Left kidney (tissue), 2 donors: ENCODE results near the gene CLASP1. TPM values are rescaled to one million over a fixed set of nuclear protein-coding genes. Genes with fewer than 3 reads are reported as not detected.
"Not testable (repeated sequence)": the region's sequence is repeated elsewhere in the genome, so short reads cannot be mapped to it uniquely, and the experiment has no call there.

ENCODE experiments used
- DNase-seq: peaks from one replicate; pipeline ENCODE4 v3.0.0-alpha.2; 2013
- polyA plus RNA-seq: library from polyadenylated mRNA; unstranded; fragments of 120-200 nt; gene quantifications from one replicate; pipeline ENCODE4 v1.2.1, GENCODE V29; 2013; ENCODE audit not compliant: insufficient read length

The CLASP1 gene
- polyA plus RNA-seq, 1 donor: 54.6 TPM

- DNase-seq: no peak
Observed at GRCh38 chr2:121505005-121505404, 144.3 kb downstream of the CLASP1 start.

DNA sequence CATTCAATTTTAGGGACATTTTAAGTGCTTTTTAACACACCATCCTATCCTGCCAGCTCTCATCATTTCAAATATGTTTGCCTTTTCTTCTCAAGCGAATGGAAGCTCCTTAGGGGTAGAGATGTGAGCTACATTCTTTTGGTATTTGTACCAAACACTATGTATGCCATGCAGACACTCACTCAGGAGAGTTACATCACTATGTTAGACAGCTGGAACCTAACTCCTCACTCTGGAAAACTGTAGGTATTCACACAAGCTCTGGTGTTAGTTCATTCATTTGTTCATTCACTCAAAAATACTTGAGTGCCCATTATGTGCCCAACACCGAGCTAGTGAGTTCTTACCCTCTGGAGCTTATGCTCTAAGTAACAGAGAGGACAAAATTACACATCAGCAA, 144.9 kb downstream of the CLASP1 start:
- no peak for DNase-seq

DNA sequence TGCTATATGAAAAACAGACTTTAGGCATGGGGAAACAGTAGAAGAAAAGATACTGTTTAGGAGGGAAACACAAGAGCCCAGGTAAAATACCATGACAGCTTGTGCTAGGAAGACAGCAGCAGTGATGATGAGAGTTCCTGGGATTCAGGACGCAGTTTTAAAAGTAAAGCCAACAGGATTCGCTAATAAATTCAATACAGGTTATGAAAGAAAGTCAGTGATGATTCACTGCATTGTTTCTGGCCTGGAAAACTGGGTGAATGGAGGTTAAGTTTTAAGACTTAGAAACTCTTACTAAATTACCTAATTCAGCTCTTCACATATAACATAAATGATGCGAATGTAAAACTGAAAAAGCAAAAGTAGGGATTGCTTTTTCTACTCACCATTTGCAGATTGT, 146.5 kb downstream of the CLASP1 start:
- DNase-seq: no peak

- no peak for DNase-seq
Observed at GRCh38 chr2:121502246-121502645, 147.0 kb downstream of the CLASP1 start.

GRCh38 chr2:121501554-121501953, 147.7 kb downstream of the CLASP1 start:
- no peak for DNase-seq

DNA sequence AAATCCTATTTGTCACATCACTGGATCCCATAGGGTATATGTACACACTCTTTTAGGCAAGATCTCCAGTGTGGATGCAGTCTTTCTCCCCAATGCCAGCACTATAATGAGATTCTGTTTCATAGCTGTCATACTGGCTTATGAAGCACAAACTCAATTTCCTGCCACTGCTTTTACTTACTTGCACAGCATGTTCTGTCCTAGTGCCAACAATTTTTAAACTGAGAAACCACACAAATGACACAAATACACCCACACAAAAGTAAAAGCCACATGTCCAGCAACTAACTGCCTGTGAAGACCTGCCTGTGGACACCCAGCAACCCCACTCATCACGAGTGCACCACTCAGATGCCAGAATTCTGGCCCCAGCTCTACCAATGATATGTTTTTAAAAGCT, 148.2 kb downstream of the CLASP1 start:
- DNase-seq: no peak

DNA sequence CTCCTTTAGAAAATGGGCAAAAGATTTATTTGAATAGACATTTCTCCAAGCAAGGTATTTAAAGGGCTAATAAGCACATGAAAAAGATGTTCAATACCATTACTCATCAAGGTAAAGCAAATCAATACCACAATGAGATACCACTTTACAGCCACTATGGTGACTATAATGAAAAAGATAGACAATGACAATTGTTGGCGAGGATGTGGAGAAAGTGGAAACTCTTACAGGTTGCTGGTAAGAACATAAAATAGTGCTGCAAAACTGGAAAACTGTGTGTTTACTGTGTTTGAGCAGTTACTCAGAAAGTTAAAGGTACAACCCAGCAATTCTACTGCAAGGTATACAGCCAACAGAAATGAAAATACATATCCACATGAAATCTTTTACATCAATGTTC, 150.5 kb downstream of the CLASP1 start:
- DNase-seq: no peak

DNA sequence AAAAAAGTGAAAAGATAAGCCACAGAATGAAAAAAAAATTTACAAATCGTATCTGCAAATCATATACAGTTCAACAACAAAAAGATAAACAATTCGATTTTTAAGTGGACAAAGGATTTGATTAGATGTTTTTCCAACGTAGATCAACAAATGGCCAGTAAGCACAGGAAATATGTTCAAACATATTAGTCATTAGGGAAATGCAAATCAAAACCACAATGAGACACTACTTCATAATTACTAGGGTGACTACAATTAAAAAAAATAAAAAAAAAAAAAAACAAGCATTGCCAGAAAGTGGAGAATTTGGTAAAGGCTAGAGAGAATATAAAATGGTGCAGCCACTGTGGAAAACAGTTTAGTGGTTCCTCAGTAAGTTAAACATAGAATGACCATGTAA, 156.9 kb downstream of the CLASP1 start:
- no peak for DNase-seq

DNA sequence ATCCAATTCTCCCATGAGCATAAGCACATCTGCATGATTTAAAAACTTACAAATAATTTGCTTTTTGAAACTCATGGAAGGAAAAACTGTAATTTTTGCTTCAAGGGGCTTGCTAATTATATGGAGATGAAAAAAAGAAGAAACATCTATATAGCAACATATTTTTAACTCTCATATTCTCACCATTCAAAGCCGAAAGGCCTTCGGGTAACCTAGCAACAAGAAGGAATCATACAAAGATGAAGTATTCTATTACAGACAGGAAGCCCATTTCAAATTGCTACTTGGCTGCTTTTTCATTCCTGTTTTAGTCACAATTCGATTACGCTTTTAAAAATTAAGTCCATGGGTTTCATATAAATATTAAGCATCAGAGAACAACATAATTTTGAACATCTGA, 157.7 kb downstream of the CLASP1 start:
- DNase-seq: no peak

GRCh38 chr2:121490584-121491133, 158.6 kb downstream of the CLASP1 start:
- DNase-seq: no peak

DNA sequence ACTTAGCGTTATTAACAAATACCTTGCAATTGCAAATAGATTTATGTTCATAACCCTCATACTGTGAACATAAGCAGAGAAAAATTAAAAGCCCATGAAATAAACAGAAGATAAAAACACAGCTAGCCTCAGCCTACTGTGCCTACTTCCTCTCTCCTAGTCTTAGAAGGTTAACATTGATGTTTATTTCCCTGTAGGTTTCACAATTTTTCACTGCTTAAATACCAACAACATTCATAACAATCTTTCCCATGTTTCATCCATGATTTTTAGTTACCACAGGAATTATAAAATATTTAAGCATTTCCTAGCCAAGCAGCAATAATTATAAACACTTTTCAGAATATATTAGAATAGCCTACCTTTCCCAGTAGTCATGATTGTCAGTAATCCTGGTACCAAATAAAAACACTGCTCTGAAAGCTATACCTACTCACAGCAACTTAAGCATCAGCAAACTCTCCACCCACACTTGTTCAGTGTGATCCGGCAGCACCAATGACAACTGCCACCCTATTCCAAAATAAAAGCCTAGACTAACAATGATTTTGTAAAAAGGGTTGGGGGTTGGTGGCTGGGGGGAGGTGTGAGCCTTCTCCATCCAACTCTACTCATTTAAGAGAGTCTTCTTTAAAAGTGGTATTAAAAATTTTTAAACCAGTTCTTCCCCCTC, 159.2 kb downstream of the CLASP1 start:
- DNase-seq: no peak

GRCh38 chr2:121489284-121489683, 160.0 kb downstream of the CLASP1 start:
- no peak for DNase-seq

- no peak for DNase-seq
Observed at GRCh38 chr2:121486191-121486790, 163.0 kb downstream of the CLASP1 start.

DNA sequence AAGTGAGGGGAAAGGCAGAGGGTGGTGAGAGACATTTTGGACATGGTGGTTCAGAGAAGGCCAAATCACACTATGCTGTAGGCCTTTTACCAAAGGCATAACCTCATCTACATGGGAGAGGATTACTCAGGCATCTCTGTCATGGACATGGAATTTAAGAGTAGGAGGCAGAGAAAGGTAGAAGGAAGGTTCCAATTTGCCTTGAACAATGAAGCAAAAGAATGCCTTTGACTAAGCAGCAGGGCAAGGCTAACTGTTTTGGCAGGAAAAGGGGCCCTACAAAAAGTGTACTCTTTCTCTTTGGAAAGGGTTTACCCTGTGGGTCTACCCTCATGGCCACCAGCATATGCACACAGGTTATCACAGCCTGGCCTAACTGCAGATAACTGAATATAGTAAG, 164.2 kb downstream of the CLASP1 start:
- no peak for DNase-seq

GRCh38 chr2:121483846-121484245, 165.4 kb downstream of the CLASP1 start:
- DNase-seq: no peak

DNA sequence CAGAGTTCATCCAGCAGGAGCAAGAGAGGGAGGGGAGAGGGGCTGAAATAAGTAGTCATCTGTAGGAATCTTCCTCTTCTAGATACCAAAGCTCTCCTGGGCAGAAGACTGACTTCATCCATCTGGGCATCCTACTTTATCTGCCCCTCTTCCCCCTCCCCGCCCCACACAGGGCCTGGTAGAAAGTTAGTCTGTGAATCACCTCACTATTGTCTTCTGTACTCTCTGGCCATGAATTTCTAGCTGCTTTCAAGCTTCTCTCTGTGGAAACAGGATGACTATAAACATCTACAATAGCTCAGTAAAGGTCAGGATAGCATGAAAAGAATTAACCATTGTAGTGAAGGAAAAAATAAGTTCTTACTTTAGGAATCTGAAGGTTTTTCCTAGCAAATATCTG, 166.2 kb downstream of the CLASP1 start:
- no peak for DNase-seq

- no peak for DNase-seq
Observed at GRCh38 chr2:121480826-121481225, 168.4 kb downstream of the CLASP1 start.

GRCh38 chr2:121479882-121480522, 169.3 kb downstream of the CLASP1 start:
- no peak for DNase-seq

GRCh38 chr2:121478996-121479745, 170.1 kb downstream of the CLASP1 start:
- DNase-seq: no peak

GRCh38 chr2:121478358-121478995, 170.8 kb downstream of the CLASP1 start:
- not testable (repeated sequence) for DNase-seq

GRCh38 chr2:121476684-121477083, 172.6 kb downstream of the CLASP1 start:
- DNase-seq: no peak
